ENCODE results near the gene HSD17B2.
"Not testable (repeated sequence)": the region's sequence is repeated elsewhere in the genome, so short reads cannot be mapped to it uniquely, and the experiment has no call there.

Gene HSD17B2

DNA sequence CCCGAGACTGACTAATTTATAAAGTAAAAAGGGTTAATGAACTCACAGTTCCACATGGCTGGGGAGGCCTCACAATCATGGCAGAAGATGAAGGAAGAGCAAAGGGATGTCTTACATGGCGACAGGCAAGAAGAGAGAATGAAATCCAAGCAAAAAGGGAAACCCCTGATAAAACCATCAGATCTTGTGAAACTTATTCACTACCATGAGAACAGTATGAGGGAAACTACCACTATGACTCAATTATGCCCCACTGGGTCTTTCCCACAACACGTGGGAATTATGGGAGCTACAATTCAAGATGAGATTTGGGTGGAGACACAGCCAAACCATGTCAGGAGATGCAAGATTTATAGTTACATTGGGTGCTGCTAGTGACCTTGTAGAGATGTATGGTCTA, 74.2 kb downstream of the HSD17B2 start:
- not testable (repeated sequence) for H3K36me3 ChIP-seq (ENCODE audit: control insufficient read depth in 1 of 2, insufficient read depth in 2 of 2, low read length in 2 of 2); H3K4me1 ChIP-seq (ENCODE audit: control insufficient read depth in 1 of 2, insufficient read depth in 2 of 2, low read length in 2 of 2); H3K4me3 ChIP-seq (ENCODE audit: low read depth in 1 of 2, low read length in 2 of 2); H3K27me3 ChIP-seq (ENCODE audit: low read depth, low read length); H3K9me3 ChIP-seq (ENCODE audit: control insufficient read depth in 1 of 2, low read length in 2 of 2); H3K27ac ChIP-seq (ENCODE audit: low read length)

DNA sequence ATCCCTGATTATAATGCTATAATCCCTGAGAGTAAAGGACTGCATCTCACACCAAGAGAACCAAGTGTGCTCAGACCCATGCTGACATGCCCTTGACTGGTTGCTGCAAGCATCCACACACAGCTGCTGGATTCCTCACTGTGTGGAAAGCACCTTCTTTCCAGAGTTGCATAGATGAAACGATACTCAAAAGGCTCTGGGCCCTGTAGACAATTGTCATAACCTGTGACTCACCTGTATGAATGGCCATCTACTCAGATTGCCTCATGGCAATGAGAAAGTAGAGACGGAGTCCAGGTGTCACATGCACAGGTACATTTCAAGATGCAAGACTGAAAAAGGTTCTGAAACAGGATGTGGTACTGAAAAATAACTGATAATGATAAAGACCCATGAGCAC, 76.9 kb downstream of the HSD17B2 start:
- no peak overlapping the region for H3K4me3 ChIP-seq (ENCODE audit: low read depth in 1 of 2, low read length in 2 of 2)
- H3K9me3 ChIP-seq (ENCODE audit: control insufficient read depth in 1 of 2, low read length in 2 of 2), result no peaks in the 10 kb centered on the region
- no peak overlapping the region for H3K27ac ChIP-seq (ENCODE audit: low read length)
- no peaks in the 10 kb centered on the region for H3K27me3 ChIP-seq (ENCODE audit: low read depth, low read length)
- H3K36me3 ChIP-seq (ENCODE audit: control insufficient read depth in 1 of 2, insufficient read depth in 2 of 2, low read length in 2 of 2), result no peaks in the 10 kb centered on the region
- H3K4me1 ChIP-seq (ENCODE audit: control insufficient read depth in 1 of 2, insufficient read depth in 2 of 2, low read length in 2 of 2), result no peaks in the 10 kb centered on the region

DNA sequence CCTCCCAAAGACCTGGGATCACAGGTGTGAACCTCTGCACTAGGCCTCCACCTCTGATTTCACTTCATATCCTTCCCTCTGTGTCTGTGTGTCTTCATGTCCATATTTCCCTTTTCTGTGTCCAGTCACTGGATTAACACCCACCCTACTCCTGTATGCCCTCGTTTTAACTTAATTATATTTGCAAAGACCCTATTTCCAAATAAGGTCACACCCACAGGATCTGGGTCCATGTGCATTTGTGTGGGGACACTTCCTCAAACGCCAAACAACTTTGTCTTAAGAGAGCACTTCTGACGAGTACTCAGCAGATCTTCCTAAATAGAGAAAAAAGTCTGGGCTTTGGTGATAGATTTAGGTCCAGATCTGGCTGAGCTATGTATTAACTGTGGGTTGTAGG, 78.7 kb downstream of the HSD17B2 start:
- no peaks in the 10 kb centered on the region for H3K4me1 ChIP-seq (ENCODE audit: control insufficient read depth in 1 of 2, insufficient read depth in 2 of 2, low read length in 2 of 2)
- no peaks in the 10 kb centered on the region for H3K36me3 ChIP-seq (ENCODE audit: control insufficient read depth in 1 of 2, insufficient read depth in 2 of 2, low read length in 2 of 2)
- no peaks in the 10 kb centered on the region for H3K9me3 ChIP-seq (ENCODE audit: control insufficient read depth in 1 of 2, low read length in 2 of 2)
- no peak overlapping the region for H3K27ac ChIP-seq (ENCODE audit: low read length)
- H3K4me3 ChIP-seq (ENCODE audit: low read depth in 1 of 2, low read length in 2 of 2), result no peak overlapping the region
- no peaks in the 10 kb centered on the region for H3K27me3 ChIP-seq (ENCODE audit: low read depth, low read length)

DNA sequence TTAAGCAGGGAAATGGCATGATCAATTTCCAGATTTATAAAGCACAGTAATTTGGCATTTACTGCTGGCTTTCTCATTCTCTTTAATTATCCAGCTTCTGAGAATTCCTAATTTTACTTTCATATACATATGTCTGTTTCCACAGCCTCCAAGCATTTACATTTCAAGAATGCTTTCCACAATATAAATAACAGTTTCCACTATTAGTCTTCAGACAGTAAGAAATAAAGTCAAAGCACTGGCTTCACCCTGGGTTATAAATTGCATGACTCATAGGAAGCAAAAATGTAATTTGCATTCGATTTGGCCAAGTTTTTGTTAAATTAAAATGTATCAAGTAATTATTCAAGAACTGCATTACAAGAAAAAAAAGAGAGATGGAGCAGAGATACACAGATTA, 81.5 kb downstream of the HSD17B2 start:
- Histone ChIP-seq H3K27me3 (ENCODE audit: low read depth, low read length) (no peaks in the 10 kb centered on the region), H3K36me3 (ENCODE audit: control insufficient read depth in 1 of 2, insufficient read depth in 2 of 2, low read length in 2 of 2) (no peaks in the 10 kb centered on the region), H3K9me3 (ENCODE audit: control insufficient read depth in 1 of 2, low read length in 2 of 2) (no peaks in the 10 kb centered on the region), H3K4me1 (ENCODE audit: control insufficient read depth in 1 of 2, insufficient read depth in 2 of 2, low read length in 2 of 2) (no peaks in the 10 kb centered on the region), H3K27ac (ENCODE audit: low read length) (no peak overlapping the region), H3K4me3 (ENCODE audit: low read depth in 1 of 2, low read length in 2 of 2) (no peak overlapping the region)

DNA sequence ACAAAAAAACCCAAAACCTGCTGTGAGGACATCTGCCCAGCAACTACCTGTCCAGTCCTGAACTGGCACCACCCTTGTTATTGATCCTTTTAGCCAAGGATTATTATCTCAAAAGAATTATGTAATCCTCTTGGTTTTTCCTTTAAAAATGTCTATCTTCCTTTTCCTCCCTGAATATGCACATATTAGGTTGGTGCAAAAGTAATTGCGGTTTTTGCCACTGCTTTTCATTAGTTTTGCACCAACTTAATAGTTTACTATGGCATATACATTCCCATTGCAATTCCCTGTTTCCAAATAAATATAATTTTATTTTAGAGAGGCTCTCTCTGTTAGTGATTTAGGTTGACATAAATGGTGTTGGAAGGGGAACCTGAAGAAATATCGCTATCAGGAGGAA, 83.7 kb downstream of the HSD17B2 start:
- no peaks in the 10 kb centered on the region for H3K9me3 ChIP-seq (ENCODE audit: control insufficient read depth in 1 of 2, low read length in 2 of 2)
- H3K27me3 ChIP-seq (ENCODE audit: low read depth, low read length), result no peaks in the 10 kb centered on the region
- no peak overlapping the region for H3K27ac ChIP-seq (ENCODE audit: low read length)
- H3K36me3 ChIP-seq (ENCODE audit: control insufficient read depth in 1 of 2, insufficient read depth in 2 of 2, low read length in 2 of 2), result no peaks in the 10 kb centered on the region
- no peaks in the 10 kb centered on the region for H3K4me1 ChIP-seq (ENCODE audit: control insufficient read depth in 1 of 2, insufficient read depth in 2 of 2, low read length in 2 of 2)
- H3K4me3 ChIP-seq (ENCODE audit: low read depth in 1 of 2, low read length in 2 of 2), result no peak overlapping the region

DNA sequence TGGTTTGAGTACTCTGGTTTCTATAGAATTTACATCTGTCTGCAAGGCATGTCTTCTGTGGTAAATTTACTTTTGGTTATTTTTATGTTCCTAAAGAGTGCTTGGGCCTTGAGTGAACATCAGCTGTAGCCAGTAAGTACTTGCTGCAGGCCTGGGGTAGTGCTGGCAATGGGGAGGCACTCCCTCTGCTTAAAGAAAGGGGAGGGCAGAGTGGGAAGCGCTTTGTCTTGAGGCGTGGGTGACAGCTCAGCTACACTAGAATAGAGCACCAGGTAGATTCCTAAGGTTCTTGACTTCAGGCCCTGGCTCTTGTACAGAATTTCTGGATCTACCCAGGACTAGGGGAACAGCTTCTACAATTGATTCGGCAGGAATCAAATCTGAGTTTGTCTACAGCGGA, 84.4 kb downstream of the HSD17B2 start:
- Histone ChIP-seq H3K4me3 (ENCODE audit: low read depth in 1 of 2, low read length in 2 of 2) (no peak overlapping the region), H3K36me3 (ENCODE audit: control insufficient read depth in 1 of 2, insufficient read depth in 2 of 2, low read length in 2 of 2) (no peaks in the 10 kb centered on the region)

DNA sequence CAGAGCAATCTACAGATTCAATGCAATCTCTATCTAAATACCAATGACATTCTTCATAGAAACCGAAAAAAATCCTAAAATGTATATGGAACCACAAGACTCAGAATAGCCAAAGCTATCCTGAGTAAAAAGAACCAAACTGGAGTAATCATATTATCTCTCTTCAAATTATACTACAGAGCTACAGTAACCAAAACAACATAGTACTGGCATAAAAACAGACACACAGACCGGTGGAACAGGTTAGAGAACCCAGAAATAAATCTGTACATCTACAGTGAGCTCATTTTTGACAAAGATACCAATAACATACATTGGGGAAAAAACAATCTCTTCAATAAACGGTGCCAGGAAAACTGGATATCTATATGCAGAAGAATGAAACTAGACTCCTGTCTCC, 89.6 kb downstream of the HSD17B2 start:
- Histone ChIP-seq H3K36me3 (ENCODE audit: control insufficient read depth in 1 of 2, insufficient read depth in 2 of 2, low read length in 2 of 2) (no peaks in the 10 kb centered on the region), H3K4me1 (ENCODE audit: control insufficient read depth in 1 of 2, insufficient read depth in 2 of 2, low read length in 2 of 2) (no peaks in the 10 kb centered on the region), H3K27me3 (ENCODE audit: low read depth, low read length) (no peaks in the 10 kb centered on the region), H3K27ac (ENCODE audit: low read length) (no peak overlapping the region), H3K4me3 (ENCODE audit: low read depth in 1 of 2, low read length in 2 of 2) (no peak overlapping the region), H3K9me3 (ENCODE audit: control insufficient read depth in 1 of 2, low read length in 2 of 2) (peaks cover 0 to 4% of the 10 kb centered on the region in 2 donors)

More for the DNA sequence above, 84.4 kb downstream of the HSD17B2 start:
- no peaks in the 10 kb centered on the region for H3K4me1 ChIP-seq (ENCODE audit: control insufficient read depth in 1 of 2, insufficient read depth in 2 of 2, low read length in 2 of 2)
- no peak overlapping the region for H3K27ac ChIP-seq (ENCODE audit: low read length)
- no peaks in the 10 kb centered on the region for H3K27me3 ChIP-seq (ENCODE audit: low read depth, low read length)
- H3K9me3 ChIP-seq (ENCODE audit: control insufficient read depth in 1 of 2, low read length in 2 of 2), result no peaks in the 10 kb centered on the region

DNA sequence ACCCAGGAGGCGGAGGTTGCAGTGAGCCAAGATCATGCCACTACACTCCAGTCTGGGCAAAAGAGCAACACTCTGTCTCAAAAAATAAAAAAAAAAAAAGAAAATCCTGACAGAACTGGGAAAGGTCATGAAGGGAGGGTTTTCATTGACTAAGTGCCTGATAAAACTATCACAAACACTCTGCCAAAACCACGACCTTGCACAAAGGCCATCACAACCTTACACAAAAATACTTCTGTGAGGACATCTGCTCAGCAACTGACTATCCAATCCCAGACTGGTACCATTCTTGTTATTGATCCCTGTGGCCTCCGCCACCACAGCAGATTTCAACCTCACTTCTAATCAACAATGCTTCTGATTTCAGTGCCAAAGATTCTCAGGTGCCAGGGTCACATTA, 94.8 kb downstream of the HSD17B2 start:
- Histone ChIP-seq H3K4me1 (ENCODE audit: control insufficient read depth in 1 of 2, insufficient read depth in 2 of 2, low read length in 2 of 2) (no peaks in the 10 kb centered on the region), H3K9me3 (ENCODE audit: control insufficient read depth in 1 of 2, low read length in 2 of 2) (peaks cover 0 to 4% of the 10 kb centered on the region in 2 donors), H3K36me3 (ENCODE audit: control insufficient read depth in 1 of 2, insufficient read depth in 2 of 2, low read length in 2 of 2) (no peaks in the 10 kb centered on the region), H3K27ac (ENCODE audit: low read length) (no peak overlapping the region), H3K4me3 (ENCODE audit: low read depth in 1 of 2, low read length in 2 of 2) (no peak overlapping the region), H3K27me3 (ENCODE audit: low read depth, low read length) (no peaks in the 10 kb centered on the region)

DNA sequence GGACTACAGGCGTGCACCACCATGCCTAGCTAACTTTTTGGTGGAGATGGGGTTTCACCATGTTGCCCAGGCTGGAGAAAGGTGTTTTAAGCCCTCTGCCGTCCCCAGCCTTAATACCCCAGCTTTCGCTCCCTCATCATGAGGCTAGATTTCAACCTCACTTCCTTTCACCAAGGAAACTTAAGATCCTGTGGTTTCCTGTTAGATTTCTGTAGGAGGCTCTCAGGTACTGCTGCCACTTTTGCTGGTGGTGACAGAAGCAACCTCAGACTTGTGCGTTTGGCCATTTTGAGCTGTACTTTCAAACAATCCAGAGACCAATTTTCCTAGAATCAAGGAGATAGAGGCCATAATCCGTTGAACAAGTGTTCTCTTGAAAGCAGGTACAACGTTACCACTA, 98.7 kb downstream of the HSD17B2 start:
- Histone ChIP-seq H3K27me3 (ENCODE audit: low read depth, low read length) (no peaks in the 10 kb centered on the region), H3K4me1 (ENCODE audit: control insufficient read depth in 1 of 2, insufficient read depth in 2 of 2, low read length in 2 of 2) (no peaks in the 10 kb centered on the region), H3K4me3 (ENCODE audit: low read depth in 1 of 2, low read length in 2 of 2) (no peak overlapping the region), H3K36me3 (ENCODE audit: control insufficient read depth in 1 of 2, insufficient read depth in 2 of 2, low read length in 2 of 2) (peaks cover 0 to 7% of the 10 kb centered on the region in 2 donors), H3K9me3 (ENCODE audit: control insufficient read depth in 1 of 2, low read length in 2 of 2) (no peaks in the 10 kb centered on the region), H3K27ac (ENCODE audit: low read length) (no peak overlapping the region)

DNA sequence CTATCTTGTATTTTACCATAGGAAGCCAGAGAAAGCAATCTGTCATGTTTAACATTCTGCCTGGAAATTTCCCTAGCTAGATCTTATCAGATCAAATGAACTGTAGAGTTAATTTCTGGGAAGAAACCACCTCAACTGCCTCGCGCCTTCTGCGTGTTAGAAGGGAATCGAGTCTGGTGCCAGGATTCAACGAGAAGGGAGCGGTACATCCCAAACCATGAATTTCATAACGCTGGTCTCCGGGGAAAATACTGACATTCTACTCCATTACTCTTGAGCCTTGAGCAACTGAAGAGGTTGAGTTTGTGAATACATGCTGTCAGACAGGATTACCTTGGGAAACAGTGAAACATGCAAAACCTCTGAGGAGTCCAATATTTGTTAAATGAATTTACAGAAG, 99.8 kb downstream of the HSD17B2 start:
- no peaks in the 10 kb centered on the region for H3K9me3 ChIP-seq (ENCODE audit: control insufficient read depth in 1 of 2, low read length in 2 of 2)
- H3K4me3 ChIP-seq (ENCODE audit: low read depth in 1 of 2, low read length in 2 of 2), result no peak overlapping the region
- peaks cover 0 to 7% of the 10 kb centered on the region in 2 donors for H3K36me3 ChIP-seq (ENCODE audit: control insufficient read depth in 1 of 2, insufficient read depth in 2 of 2, low read length in 2 of 2)
- H3K27me3 ChIP-seq (ENCODE audit: low read depth, low read length), result no peaks in the 10 kb centered on the region
- no peak overlapping the region for H3K27ac ChIP-seq (ENCODE audit: low read length)
- H3K4me1 ChIP-seq (ENCODE audit: control insufficient read depth in 1 of 2, insufficient read depth in 2 of 2, low read length in 2 of 2), result no peaks in the 10 kb centered on the region

DNA sequence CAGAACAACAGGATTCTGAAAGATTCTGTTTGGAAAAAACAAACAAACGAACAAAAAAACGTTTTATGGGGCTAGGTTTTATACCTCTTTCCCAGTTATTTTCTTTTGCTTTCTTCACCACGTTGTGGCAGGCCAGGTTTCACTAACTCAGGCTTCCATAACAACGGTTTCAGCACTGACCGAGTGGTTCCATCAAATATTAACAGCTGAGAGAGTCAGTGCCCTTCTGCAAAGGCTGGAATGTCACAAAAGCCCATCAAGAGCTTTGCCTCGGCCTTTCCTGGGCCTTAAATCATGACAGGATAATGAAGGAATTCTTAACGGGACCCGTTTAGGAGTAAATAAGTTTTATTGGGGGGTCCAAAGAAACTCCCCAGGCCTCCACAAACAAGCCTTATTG, 100.8 kb downstream of the HSD17B2 start:
- no peak overlapping the region for H3K27ac ChIP-seq (ENCODE audit: low read length)
- peaks cover 0 to 7% of the 10 kb centered on the region in 2 donors for H3K36me3 ChIP-seq (ENCODE audit: control insufficient read depth in 1 of 2, insufficient read depth in 2 of 2, low read length in 2 of 2)
- no peaks in the 10 kb centered on the region for H3K9me3 ChIP-seq (ENCODE audit: control insufficient read depth in 1 of 2, low read length in 2 of 2)
- no peaks in the 10 kb centered on the region for H3K27me3 ChIP-seq (ENCODE audit: low read depth, low read length)
- no peak overlapping the region for H3K4me3 ChIP-seq (ENCODE audit: low read depth in 1 of 2, low read length in 2 of 2)
- H3K4me1 ChIP-seq (ENCODE audit: control insufficient read depth in 1 of 2, insufficient read depth in 2 of 2, low read length in 2 of 2), result no peaks in the 10 kb centered on the region

DNA sequence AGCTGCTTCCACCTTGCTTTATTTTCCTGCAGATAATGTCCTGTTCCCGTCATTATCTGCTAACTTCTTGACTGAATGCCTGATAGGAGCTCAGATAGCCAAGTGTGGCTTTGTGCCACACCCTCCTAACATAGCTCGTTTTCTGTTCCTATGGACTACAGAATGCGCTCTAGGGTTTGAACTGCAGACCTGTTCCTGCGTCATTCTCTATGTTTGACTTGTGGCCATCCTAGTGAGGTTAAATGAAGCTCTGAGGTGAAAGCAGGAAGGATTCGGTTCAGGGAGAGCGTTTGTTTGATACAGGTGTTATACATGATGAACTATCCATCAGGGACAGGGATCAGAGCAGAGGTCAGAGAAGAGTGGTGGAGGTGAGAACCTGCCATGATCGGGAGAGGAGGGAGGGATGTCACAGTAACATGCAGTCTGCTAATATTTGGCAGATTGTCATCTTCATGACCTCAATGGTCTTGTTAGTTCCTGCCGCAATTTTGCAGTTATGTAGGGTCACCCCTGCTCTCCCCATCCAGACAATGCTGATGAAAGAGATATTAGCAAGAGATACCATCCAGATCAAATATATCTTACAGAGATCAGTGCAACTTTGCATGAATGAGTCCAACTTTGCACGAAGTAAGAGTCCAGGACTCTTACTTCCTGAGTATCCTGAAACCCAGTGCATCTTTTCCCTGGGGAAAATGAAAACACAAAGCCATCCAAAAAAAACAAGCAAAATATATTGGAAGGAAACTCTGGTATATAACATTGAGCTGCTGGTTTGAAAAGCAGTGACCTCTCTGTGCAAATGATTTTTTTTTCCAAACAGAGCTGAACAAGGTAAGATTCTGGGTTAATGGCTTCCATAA, 102.1 kb downstream of the HSD17B2 start:
- no peak overlapping the region for H3K4me3 ChIP-seq (ENCODE audit: low read depth in 1 of 2, low read length in 2 of 2)
- peaks cover 0 to 7% of the 10 kb centered on the region in 2 donors for H3K36me3 ChIP-seq (ENCODE audit: control insufficient read depth in 1 of 2, insufficient read depth in 2 of 2, low read length in 2 of 2)
- H3K9me3 ChIP-seq (ENCODE audit: control insufficient read depth in 1 of 2, low read length in 2 of 2), result no peaks in the 10 kb centered on the region
- no peaks in the 10 kb centered on the region for H3K27me3 ChIP-seq (ENCODE audit: low read depth, low read length)
- H3K27ac ChIP-seq (ENCODE audit: low read length), result no peak overlapping the region
- no peaks in the 10 kb centered on the region for H3K4me1 ChIP-seq (ENCODE audit: control insufficient read depth in 1 of 2, insufficient read depth in 2 of 2, low read length in 2 of 2)

Data from muscle layer of duodenum (tissue), 2 donors.